ENCODE measurements around the gene POM121C. TPM values are rescaled to one million over a fixed set of nuclear protein-coding genes. Genes with fewer than 3 reads are reported as not detected.
"Not testable (repeated sequence)": the region's sequence is repeated elsewhere in the genome, so short reads cannot be mapped to it uniquely, and the experiment has no call there.

The POM121C gene
- total RNA-seq, 2 experiments from 2014 or later = 19.9 to 101 TPM

DNA sequence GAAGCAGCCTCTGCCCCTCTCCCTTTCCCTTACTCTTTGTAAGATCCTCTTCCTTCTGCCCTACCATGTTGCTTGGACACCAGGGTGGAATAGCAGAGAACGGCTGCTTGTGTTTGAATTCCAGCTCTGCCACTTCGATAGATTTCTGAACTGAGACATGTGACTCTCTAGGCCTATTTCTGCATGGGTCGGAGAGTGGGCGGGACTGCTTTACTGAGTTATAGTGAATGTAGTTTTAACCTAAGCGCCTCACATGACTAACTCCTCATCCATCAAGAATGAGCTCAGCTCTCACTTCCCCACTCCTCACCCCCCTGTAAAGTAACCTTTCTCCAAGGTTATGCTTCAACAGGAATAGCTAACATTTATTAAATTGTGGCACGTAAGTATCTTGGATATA lies 71.9 kb downstream of the POM121C start:
- H3K4me2 ChIP-seq (ENCODE audit: low read length); H2AFZ ChIP-seq (ENCODE audit: low read length); H3K9me2 ChIP-seq (ENCODE audit: insufficient read depth, low read length); DNase-seq (ENCODE audit: low spot score); H3K9me3 ChIP-seq (ENCODE audit: low read length); BruUV-seq (replicated peaks); H4K20me1 ChIP-seq (ENCODE audit: insufficient read depth, low read length); H3K4me1 ChIP-seq (ENCODE audit: insufficient read depth, low read length, poor library complexity, severe bottlenecking); H3K27ac ChIP-seq (ENCODE audit: low read depth, low read length, poor library complexity, severe bottlenecking); H3K4me3 ChIP-seq (ENCODE audit: low read depth, low read length, poor library complexity, severe bottlenecking); H3K36me3 ChIP-seq (ENCODE audit: insufficient read depth, low read length); POLR2A ChIA-PET; intact Hi-C loops (cut with micrococcal nuclease; ENCODE audit: unreplicated experiment); CTCF ChIA-PET (ENCODE audit: unreplicated experiment); H3K79me2 ChIP-seq (ENCODE audit: insufficient read depth, low read depth, low read length): not testable (repeated sequence)

DNA sequence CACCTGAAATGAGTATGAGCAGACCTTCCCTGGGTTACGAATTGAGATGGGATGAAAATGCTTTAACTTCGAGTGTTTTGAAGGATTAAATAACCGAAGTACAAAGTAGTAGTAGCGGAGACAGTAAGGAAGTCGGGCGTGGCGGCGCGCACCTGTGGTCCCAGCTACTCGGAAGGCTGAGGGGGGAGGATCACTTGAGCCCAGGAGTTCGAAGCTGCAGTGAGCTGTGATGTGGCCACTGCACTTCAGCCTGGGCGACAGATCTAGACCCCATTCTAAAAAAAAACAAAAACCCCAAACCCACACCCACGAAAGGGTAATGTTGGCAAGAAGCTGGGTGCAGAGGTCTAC lies 75.3 kb downstream of the POM121C start:
- POLR2A ChIA-PET; H3K79me2 ChIP-seq (ENCODE audit: insufficient read depth, low read depth, low read length); DNase-seq (ENCODE audit: low spot score); BruUV-seq (replicated peaks); H3K9me2 ChIP-seq (ENCODE audit: insufficient read depth, low read length); H4K20me1 ChIP-seq (ENCODE audit: insufficient read depth, low read length); H3K4me2 ChIP-seq (ENCODE audit: low read length); H3K27ac ChIP-seq (ENCODE audit: low read depth, low read length, poor library complexity, severe bottlenecking); H3K36me3 ChIP-seq (ENCODE audit: insufficient read depth, low read length); CTCF ChIA-PET (ENCODE audit: unreplicated experiment); H3K4me1 ChIP-seq (ENCODE audit: insufficient read depth, low read length, poor library complexity, severe bottlenecking); intact Hi-C loops (cut with micrococcal nuclease; ENCODE audit: unreplicated experiment); H2AFZ ChIP-seq (ENCODE audit: low read length); H3K4me3 ChIP-seq (ENCODE audit: low read depth, low read length, poor library complexity, severe bottlenecking); H3K9me3 ChIP-seq (ENCODE audit: low read length): not testable (repeated sequence)

DNA sequence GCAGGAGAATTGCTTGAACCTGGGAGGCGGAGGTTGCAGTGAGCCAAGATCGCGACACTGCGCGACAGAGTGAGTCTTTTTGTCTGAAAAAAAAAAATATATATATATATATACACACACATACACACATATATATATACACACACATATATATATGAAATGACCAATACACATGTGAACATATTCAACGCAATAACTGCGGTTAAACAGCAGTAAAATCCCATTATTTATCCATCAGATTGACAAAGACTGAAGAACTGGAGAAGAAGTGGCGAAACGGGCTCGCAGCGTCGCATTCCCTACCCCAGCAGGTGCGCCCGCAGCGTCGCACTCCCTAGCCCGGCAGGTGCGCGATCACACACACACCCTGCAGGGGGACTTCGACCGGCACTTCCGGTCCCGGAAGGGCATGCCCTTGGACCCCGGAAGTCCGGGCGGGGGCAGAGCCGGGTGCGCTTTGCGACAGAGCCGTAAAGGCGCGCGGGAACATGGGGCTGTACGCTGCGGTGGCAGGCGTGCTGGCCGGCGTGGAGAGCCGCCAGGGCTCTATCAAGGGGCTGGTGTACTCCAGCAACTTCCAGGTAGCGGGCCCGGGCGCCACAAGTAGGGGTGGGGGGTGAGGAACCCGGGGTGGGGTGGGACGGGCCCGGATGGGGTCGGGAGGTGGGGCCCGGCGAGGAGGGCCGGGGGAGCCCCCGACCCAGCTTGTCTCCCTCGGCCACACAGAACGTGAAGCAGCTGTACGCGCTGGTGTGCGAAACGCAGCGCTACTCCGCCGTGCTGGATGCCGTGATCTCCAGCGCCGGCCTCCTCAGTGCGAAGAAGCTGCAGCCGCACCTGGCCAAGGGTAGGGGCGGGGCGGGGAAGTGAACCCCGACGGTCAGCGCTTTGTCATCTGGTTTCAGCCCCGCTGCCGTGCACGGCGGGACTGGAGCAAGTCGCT lies 75.9 kb downstream of the POM121C start:
- CTCF ChIA-PET (ENCODE audit: unreplicated experiment); H3K36me3 ChIP-seq (ENCODE audit: insufficient read depth, low read length); H2AFZ ChIP-seq (ENCODE audit: low read length); H3K4me2 ChIP-seq (ENCODE audit: low read length); H3K4me1 ChIP-seq (ENCODE audit: insufficient read depth, low read length, poor library complexity, severe bottlenecking); H3K9me2 ChIP-seq (ENCODE audit: insufficient read depth, low read length); H3K27ac ChIP-seq (ENCODE audit: low read depth, low read length, poor library complexity, severe bottlenecking); DNase-seq (ENCODE audit: low spot score); H4K20me1 ChIP-seq (ENCODE audit: insufficient read depth, low read length); intact Hi-C loops (cut with micrococcal nuclease; ENCODE audit: unreplicated experiment); POLR2A ChIA-PET; H3K9me3 ChIP-seq (ENCODE audit: low read length); H3K79me2 ChIP-seq (ENCODE audit: insufficient read depth, low read depth, low read length): not testable (repeated sequence)
- TSS peak; percentile 80 for BruUV-seq (replicated peaks)
- H3K4me3 ChIP-seq (ENCODE audit: low read depth, low read length, poor library complexity, severe bottlenecking) = peak overlapping the region; percentile 48

- intact Hi-C loops (cut with micrococcal nuclease; ENCODE audit: unreplicated experiment); H2AFZ ChIP-seq (ENCODE audit: low read length); H3K36me3 ChIP-seq (ENCODE audit: insufficient read depth, low read length); BruUV-seq (replicated peaks); H3K79me2 ChIP-seq (ENCODE audit: insufficient read depth, low read depth, low read length); POLR2A ChIA-PET; H3K9me3 ChIP-seq (ENCODE audit: low read length); H3K4me1 ChIP-seq (ENCODE audit: insufficient read depth, low read length, poor library complexity, severe bottlenecking); H3K9me2 ChIP-seq (ENCODE audit: insufficient read depth, low read length); H3K27ac ChIP-seq (ENCODE audit: low read depth, low read length, poor library complexity, severe bottlenecking); H4K20me1 ChIP-seq (ENCODE audit: insufficient read depth, low read length); H3K4me2 ChIP-seq (ENCODE audit: low read length); DNase-seq (ENCODE audit: low spot score); H3K4me3 ChIP-seq (ENCODE audit: low read depth, low read length, poor library complexity, severe bottlenecking); CTCF ChIA-PET (ENCODE audit: unreplicated experiment): not testable (repeated sequence)
Observed at GRCh38 chr7:75404663-75405062, 81.4 kb downstream of the POM121C start.

DNA sequence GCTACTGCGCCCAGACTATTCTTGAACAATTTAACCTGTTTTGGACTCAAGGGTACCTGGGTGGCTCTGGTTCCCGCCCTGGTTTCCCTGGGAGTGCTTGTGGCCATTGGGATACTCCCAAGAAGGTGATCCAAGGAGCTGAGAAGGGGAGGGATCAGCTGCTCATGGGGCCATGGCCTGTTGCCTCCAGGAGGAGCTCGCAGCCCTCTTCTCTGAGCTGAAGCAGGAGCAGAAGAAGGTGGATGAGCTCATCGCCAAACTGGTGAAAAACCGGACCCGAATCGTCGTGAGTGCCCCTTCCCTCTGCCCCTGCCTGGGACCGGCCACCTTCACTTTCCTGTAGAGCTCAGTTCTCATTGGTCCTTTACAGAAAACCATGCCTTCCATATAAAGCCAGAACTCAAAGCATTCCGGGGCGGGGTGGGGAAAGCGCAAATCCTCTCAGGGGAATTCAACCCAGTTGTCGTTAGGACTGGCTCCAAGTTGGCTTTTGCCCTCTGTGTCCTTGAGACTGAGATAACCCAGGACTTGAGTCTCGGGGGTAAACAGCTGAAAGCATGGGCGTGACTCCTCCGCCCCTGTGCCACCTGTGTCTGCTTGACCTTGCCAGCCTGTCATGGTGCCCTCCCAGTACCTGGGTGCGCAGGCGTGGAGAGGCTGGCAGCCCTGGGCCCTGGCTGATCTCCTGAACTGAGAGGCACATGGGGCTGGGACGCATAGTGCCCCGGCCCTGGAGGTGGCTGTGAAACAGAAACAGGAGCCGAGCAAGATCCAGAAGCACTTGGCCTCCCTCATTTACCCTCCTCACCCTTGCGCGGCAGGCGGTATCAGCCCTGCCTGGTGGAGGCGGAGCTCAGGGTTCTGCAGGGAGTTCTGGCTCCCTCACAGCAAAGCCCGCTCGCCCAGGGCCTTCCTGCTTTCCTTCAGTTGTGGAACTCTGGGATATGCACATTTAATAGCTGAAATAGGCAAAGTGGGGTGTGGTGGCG lies 82.3 kb downstream of the POM121C start:
- CTCF ChIA-PET (ENCODE audit: unreplicated experiment); intact Hi-C loops (cut with micrococcal nuclease; ENCODE audit: unreplicated experiment); DNase-seq (ENCODE audit: low spot score); H4K20me1 ChIP-seq (ENCODE audit: insufficient read depth, low read length); H3K79me2 ChIP-seq (ENCODE audit: insufficient read depth, low read depth, low read length); H3K4me1 ChIP-seq (ENCODE audit: insufficient read depth, low read length, poor library complexity, severe bottlenecking); H2AFZ ChIP-seq (ENCODE audit: low read length); BruUV-seq (replicated peaks); H3K4me3 ChIP-seq (ENCODE audit: low read depth, low read length, poor library complexity, severe bottlenecking); H3K9me2 ChIP-seq (ENCODE audit: insufficient read depth, low read length); H3K4me2 ChIP-seq (ENCODE audit: low read length); H3K36me3 ChIP-seq (ENCODE audit: insufficient read depth, low read length); POLR2A ChIA-PET; H3K9me3 ChIP-seq (ENCODE audit: low read length); H3K27ac ChIP-seq (ENCODE audit: low read depth, low read length, poor library complexity, severe bottlenecking): not testable (repeated sequence)

DNA sequence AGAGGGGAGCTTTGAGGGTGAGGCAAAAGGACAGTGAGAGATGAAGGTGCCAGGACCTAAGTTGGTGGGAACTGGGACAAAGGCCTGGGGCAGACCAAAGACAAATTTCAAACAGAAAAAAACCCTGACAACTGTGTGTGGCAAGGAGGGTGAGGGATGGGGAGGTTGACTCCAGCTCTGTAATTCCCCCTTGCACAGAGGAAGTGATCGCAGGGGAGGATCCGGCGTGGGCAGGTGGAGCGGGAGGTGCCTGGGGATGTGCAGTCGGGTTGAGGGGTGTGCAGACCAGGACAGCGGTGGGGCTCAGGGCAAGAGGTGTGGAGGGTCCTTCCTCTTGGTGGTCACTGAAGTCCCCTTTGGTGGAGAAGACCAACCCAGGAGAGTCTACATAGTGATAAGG lies 85.5 kb downstream of the POM121C start:
- BruUV-seq (replicated peaks); H2AFZ ChIP-seq (ENCODE audit: low read length); DNase-seq (ENCODE audit: low spot score); intact Hi-C loops (cut with micrococcal nuclease; ENCODE audit: unreplicated experiment); H3K9me2 ChIP-seq (ENCODE audit: insufficient read depth, low read length); H3K36me3 ChIP-seq (ENCODE audit: insufficient read depth, low read length); H3K79me2 ChIP-seq (ENCODE audit: insufficient read depth, low read depth, low read length); H3K9me3 ChIP-seq (ENCODE audit: low read length); H3K4me3 ChIP-seq (ENCODE audit: low read depth, low read length, poor library complexity, severe bottlenecking); H3K27ac ChIP-seq (ENCODE audit: low read depth, low read length, poor library complexity, severe bottlenecking); H4K20me1 ChIP-seq (ENCODE audit: insufficient read depth, low read length); CTCF ChIA-PET (ENCODE audit: unreplicated experiment); H3K4me2 ChIP-seq (ENCODE audit: low read length); POLR2A ChIA-PET; H3K4me1 ChIP-seq (ENCODE audit: insufficient read depth, low read length, poor library complexity, severe bottlenecking): not testable (repeated sequence)

Measured in OCI-LY7 (cell line).